NCI-H2081 (cell line): ENCODE measurements around the gene PPP4C.

Experiments used
- DNase-seq, 2 experiments: peaks; one replicate each; lab custom pipeline; 2025; lab: John Stamatoyannopoulos, UW

Gene PPP4C

DNA sequence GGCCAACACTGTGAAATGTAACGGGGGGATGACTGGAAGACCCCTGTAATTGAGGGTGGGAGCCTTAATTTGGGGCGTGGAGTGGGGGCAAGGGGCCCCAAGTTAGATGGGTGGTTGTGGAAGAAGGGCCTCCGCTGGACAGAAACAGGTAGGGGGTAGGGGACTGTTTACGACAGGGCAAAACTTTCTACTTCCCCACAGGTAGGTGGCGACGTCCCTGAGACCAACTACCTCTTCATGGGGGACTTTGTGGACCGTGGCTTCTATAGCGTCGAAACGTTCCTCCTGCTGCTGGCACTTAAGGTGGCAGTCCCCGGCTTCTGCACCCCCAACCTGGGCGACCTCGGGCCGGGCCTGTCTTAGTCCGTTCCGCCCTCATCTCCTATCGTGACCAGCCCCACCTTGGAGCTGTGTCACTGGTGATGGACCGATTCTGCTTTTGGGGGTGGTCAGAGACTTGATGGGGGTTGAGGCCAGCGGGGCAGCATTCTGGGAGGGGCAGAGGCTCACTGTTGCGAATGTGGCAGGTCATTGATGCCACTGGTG is 6.8 kb downstream of the PPP4C start:
- no peak for DNase-seq

DNA sequence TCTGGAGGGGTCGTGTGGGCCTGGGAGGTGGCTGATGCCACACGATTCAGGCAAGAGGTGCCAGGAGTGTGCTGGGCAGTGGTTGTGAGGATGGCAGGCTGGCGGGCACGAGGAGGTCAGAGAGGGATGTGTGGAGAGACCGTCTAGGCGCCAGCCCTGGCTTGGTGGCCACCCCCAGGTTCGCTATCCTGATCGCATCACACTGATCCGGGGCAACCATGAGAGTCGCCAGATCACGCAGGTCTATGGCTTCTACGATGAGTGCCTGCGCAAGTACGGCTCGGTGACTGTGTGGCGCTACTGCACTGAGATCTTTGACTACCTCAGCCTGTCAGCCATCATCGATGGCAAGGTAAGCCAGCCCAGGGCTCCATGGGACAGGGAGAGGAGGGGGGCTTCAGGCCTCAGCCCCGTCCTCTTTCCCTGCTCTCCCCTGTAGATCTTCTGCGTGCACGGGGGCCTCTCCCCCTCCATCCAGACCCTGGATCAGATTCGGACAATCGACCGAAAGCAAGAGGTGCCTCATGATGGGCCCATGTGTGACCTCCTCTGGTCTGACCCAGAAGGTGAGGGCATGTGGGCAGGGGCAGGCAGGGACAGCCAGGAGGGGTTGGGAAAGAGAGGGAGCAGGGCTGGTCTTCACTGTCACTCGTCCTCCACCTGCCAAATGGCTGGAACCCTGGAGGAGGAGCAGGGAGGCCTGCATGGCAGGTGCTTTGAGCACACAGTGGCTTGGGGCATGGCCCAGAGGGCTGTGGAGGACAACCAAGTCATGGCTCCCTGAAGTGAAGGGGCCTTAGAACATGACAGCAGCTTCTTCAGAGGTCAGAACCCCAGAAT is 7.6 kb downstream of the PPP4C start:
- DNase-seq = no peak

DNA sequence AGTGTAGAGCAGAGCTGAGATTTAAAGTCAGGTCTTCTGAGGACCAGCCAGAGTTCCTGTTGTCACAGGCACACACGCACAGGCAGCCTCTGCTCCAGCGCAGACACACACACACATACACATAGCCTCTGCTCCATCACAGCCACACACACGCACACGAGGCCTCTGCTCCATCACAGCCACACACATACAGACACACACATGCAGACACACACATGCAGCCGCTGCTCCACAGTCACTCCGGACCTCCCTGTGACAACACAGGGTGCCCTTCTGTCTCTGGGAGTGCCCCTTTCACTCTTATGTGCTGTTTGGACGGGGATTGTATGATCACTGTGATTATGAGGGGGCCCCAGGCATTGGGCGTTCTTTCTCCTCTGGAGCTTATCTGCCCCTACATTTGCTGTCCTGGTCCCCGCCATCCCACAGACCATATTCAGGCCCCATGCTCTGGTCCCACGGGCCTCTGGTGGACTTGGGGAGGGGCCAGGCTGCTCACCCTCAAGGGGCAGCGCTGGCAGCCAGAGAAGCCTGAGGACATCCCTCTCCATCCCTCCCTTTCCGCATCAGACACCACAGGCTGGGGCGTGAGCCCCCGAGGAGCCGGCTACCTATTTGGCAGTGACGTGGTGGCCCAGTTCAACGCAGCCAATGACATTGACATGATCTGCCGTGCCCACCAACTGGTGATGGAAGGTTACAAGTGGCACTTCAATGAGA is 8.5 kb downstream of the PPP4C start:
- no peak for DNase-seq

- DNase-seq = no peak
These were observed 9.0 kb downstream of the PPP4C start for GRCh38 chr16:30084816-30085159.

GRCh38 chr16:30085247-30085646 is 9.5 kb downstream of the PPP4C start:
- DNase-seq = no peak

DNA sequence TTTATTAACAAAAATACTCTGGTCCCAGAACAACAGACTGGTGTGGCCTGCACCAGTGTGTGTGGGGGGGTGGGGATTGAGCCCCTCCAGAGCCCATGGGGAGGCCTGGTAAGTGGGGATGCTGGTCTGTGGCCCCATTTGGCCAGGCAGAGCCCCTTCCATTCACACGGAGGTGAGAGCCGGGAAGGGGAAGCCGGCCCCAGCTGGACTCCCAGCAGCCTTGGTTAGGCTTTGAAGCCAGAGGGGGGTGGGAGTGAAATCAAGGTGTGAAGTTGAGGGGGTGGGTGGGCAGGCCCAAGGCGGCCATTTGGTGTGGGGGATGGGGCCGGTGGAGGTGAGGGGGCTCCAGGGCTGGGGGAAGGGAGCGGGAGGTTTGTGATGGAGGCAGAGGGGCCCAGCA is 10.0 kb downstream of the PPP4C start:
- DNase-seq = no peak

- DNase-seq = no peak
These were observed 10.7 kb downstream of the PPP4C start for GRCh38 chr16:30086291-30087140.

DNA sequence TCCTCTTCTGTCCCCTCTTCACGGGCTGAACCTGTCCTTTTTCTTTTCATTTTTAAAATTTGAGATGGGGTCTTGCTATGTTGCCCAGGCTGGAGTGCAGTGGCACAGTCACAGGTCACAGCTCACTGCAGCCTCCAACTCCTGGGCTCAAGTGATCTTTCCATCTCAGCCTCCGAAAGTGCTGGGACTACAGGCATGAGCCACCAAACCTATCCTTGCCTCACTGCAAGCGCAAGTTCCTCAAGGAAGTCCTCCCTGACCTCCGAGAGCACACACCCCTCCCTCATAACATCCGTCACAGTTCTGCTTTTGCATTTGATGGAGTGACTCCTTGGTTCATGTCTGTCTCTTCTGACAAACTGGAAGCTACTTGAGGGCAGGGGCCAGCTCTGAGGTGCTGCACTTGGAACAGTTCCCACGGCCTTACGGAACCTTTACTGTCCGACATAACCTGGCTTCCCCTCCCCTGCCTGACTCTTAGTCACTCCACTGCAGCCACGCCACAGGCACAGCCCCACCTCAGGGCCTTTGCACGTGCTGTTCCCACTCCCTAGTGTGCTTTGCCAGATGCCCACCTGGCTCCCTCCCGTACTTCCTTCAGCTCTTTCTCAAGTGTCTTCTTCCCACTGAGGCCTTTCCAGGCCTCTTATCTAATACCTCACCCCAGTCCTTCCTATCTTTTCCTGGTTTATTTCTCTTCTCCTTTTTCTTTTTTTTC is 11.5 kb downstream of the PPP4C start:
- DNase-seq = no peak

DNA sequence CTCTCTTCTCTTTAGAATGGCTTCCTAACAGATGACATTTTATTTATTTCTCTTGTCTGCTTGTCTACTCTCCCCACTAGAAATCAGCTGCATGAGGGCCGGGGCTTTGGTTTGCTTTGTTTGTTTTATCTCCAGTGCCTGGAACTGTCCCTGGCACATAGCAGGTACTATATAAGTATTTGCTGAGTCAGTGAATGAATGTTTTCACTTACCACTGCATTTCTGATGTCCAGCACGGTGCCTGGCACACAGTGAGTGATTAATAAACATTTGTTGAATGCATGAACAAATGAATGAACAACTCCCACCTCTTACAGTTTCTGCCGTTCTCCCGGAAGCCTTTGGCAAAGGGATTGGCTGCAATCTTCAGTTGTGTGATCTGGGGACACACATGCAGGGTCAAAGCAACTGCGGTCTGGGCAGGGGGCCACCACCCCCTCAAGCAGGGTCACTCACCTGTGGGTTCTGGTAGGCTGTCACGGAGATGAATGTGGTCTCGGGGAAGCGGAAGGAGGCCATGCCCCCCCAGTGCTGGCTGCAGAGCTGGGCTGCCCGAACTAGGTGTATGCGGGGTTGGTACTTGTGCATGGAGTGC is 12.5 kb downstream of the PPP4C start:
- no peak for DNase-seq

GRCh38 chr16:30088832-30089624 is 13.2 kb downstream of the PPP4C start:
- DNase-seq = no peak

- no peak for DNase-seq
These were observed 15.0 kb downstream of the PPP4C start for GRCh38 chr16:30090610-30091331.

DNA sequence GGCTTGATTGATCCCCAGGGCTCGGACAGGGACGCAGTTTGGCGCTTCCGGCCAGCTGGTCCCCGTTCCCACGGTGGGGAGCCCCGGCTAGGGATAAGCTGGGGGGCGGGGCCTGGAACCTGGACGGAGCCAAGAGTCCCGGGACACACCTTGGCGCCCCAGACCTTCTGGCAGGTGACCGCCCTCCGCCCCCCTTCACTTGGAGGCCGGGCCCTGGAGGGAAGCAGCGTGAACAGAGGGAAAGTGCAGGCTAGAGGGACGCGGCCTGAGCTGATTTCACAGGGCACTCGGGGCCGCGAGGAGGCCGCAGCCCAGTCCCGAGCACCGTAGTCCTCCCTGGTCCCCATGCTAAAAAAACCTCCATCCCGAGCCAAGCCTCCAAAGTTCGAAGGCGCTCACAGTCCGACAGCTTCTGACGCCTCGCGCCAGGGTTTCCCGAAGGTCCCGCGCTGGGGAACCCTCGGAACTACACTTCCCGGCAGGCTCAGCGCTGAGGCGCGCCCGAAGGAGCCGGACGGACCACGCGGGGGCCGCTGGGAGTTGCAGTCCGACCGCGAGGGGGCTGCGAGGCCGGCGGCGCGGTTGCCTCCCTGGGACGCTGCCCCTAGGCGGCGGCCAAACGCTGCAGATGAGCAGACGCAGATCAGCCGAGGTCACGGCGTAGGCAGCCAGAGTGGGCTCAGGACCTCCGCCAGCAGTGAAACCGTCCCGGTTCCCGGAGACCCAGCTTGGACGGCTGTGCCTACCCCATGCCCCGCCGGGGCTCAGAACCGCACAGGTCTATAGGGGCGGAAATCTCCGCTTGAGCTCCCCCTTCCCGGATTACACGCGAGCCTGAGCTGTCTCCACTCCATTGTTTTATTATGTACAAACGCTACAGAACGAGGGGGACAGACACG is 15.9 kb downstream of the PPP4C start, which contains the start of gene TBX6:
Gene TBX6, minus strand, starts transcription at position 451 of the 899 bp plus-strand sequence. CDS start 731 bp downstream, outside the sequence.
- DNase-seq = peak; percentile 83 to 85

GRCh38 chr16:30092373-30093010 is 16.7 kb downstream of the PPP4C start:
- peak; percentile 46 to 73 for DNase-seq

- DNase-seq = no peak
These were observed 18.9 kb downstream of the PPP4C start for GRCh38 chr16:30094541-30095165.

GRCh38 chr16:30095166-30096078 is 19.6 kb downstream of the PPP4C start:
- no peak for DNase-seq

GRCh38 chr16:30096105-30096861 is 20.5 kb downstream of the PPP4C start, which contains the start of gene YPEL3:
TSS of gene YPEL3 (minus strand) at chr16:30096213. CDS start at chr16:30095482, 731 bp downstream.
- peak; percentile 70 to 84 for DNase-seq
